ENCODE data around the gene SUDS3. TPM values are rescaled to one million over a fixed set of nuclear protein-coding genes. Genes with fewer than 3 reads are reported as not detected.
A peak's percentile ranks its signal among the peaks of the same experiment; 100 is the strongest.

SUDS3 gene
- polyA plus RNA-seq (2013, experiment 1 of 4): 44.6 TPM
- 46.5 TPM for polyA plus RNA-seq (2013, experiment 2 of 4)
- polyA plus RNA-seq (2013, experiment 3 of 4): 29.0 TPM
- 33.8 TPM for polyA plus RNA-seq (2013, experiment 4 of 4)

GRCh38 chr12:118376089-118377020 is at the start of gene SUDS3:
SUDS3 (plus strand) TSS chr12:118376555; CDS start chr12:118376692, 137 bp downstream.
- peak within 1 kb of the TSS; percentile 97 for H3K27ac ChIP-seq (ENCODE audit: insufficient read depth, low read depth, low read length, poor library complexity, severe bottlenecking)
- peaks cover 10% of the 10 kb centered on the region for H3K36me3 ChIP-seq (ENCODE audit: control insufficient read depth, insufficient read depth, low read length)
- peaks cover under 1% of the 10 kb centered on the region for H3K4me1 ChIP-seq (ENCODE audit: control insufficient read depth, insufficient read depth, low read length)
- whole genome bisulfite sequencing, 2 experiments: 0 to 1% methylated on average over 102 of the region's 102 CpGs
- H3K27me3 ChIP-seq (ENCODE audit: control insufficient read depth, insufficient read depth, low read length, poor library complexity, severe bottlenecking): peaks cover 11% of the 10 kb centered on the region
- H3K4me3 ChIP-seq (ENCODE audit: insufficient read depth, low read depth, low read length): peak within 1 kb of the TSS; percentile 96
- H3K9me3 ChIP-seq (ENCODE audit: control insufficient read depth, low read length): no peaks in the 10 kb centered on the region

GRCh38 chr12:118326991-118327390 is 49.4 kb upstream of the SUDS3 start:
- no peaks in the 10 kb centered on the region for H3K27me3 ChIP-seq (ENCODE audit: control insufficient read depth, insufficient read depth, low read length, poor library complexity, severe bottlenecking)
- H3K4me1 ChIP-seq (ENCODE audit: control insufficient read depth, insufficient read depth, low read length): no peaks in the 10 kb centered on the region
- no peaks in the 10 kb centered on the region for H3K36me3 ChIP-seq (ENCODE audit: control insufficient read depth, insufficient read depth, low read length)
- H3K27ac ChIP-seq (ENCODE audit: insufficient read depth, low read depth, low read length, poor library complexity, severe bottlenecking): no peak overlapping the region
- no peaks in the 10 kb centered on the region for H3K9me3 ChIP-seq (ENCODE audit: control insufficient read depth, low read length)
- H3K4me3 ChIP-seq (ENCODE audit: insufficient read depth, low read depth, low read length): no peak overlapping the region

- Histone ChIP-seq H3K36me3 (ENCODE audit: control insufficient read depth, insufficient read depth, low read length) (no peaks in the 10 kb centered on the region), H3K4me3 (ENCODE audit: insufficient read depth, low read depth, low read length) (no peak overlapping the region), H3K4me1 (ENCODE audit: control insufficient read depth, insufficient read depth, low read length) (no peaks in the 10 kb centered on the region), H3K9me3 (ENCODE audit: control insufficient read depth, low read length) (no peaks in the 10 kb centered on the region), H3K27ac (ENCODE audit: insufficient read depth, low read depth, low read length, poor library complexity, severe bottlenecking) (no peak overlapping the region), H3K27me3 (ENCODE audit: control insufficient read depth, insufficient read depth, low read length, poor library complexity, severe bottlenecking) (no peaks in the 10 kb centered on the region)
Measured at GRCh38 chr12:118327391-118327790, 49.0 kb upstream of the SUDS3 start.

GRCh38 chr12:118328486-118329330 is 47.6 kb upstream of the SUDS3 start:
- WGBS, 2 experiments: 93 to 96% methylated on average over 3 of the region's 3 CpGs

GRCh38 chr12:118330421-118331018 is 45.8 kb upstream of the SUDS3 start:
- Histone ChIP-seq H3K36me3 (ENCODE audit: control insufficient read depth, insufficient read depth, low read length) (no peaks in the 10 kb centered on the region), H3K27ac (ENCODE audit: insufficient read depth, low read depth, low read length, poor library complexity, severe bottlenecking) (no peak overlapping the region), H3K4me1 (ENCODE audit: control insufficient read depth, insufficient read depth, low read length) (no peaks in the 10 kb centered on the region), H3K27me3 (ENCODE audit: control insufficient read depth, insufficient read depth, low read length, poor library complexity, severe bottlenecking) (no peaks in the 10 kb centered on the region), H3K9me3 (ENCODE audit: control insufficient read depth, low read length) (no peaks in the 10 kb centered on the region), H3K4me3 (ENCODE audit: insufficient read depth, low read depth, low read length) (no peak overlapping the region)
- WGBS, 2 experiments: 83 to 89% methylated on average over 3 of the region's 3 CpGs

More at GRCh38 chr12:118328486-118329330, 47.6 kb upstream of the SUDS3 start:
- no peaks in the 10 kb centered on the region for H3K36me3 ChIP-seq (ENCODE audit: control insufficient read depth, insufficient read depth, low read length)
- H3K4me1 ChIP-seq (ENCODE audit: control insufficient read depth, insufficient read depth, low read length): no peaks in the 10 kb centered on the region
- no peak overlapping the region for H3K27ac ChIP-seq (ENCODE audit: insufficient read depth, low read depth, low read length, poor library complexity, severe bottlenecking)
- H3K27me3 ChIP-seq (ENCODE audit: control insufficient read depth, insufficient read depth, low read length, poor library complexity, severe bottlenecking): no peaks in the 10 kb centered on the region
- H3K9me3 ChIP-seq (ENCODE audit: control insufficient read depth, low read length): no peaks in the 10 kb centered on the region
- no peak overlapping the region for H3K4me3 ChIP-seq (ENCODE audit: insufficient read depth, low read depth, low read length)

GRCh38 chr12:118332511-118332910 is 43.8 kb upstream of the SUDS3 start:
- H3K27ac ChIP-seq (ENCODE audit: insufficient read depth, low read depth, low read length, poor library complexity, severe bottlenecking): no peak overlapping the region
- no peak overlapping the region for H3K4me3 ChIP-seq (ENCODE audit: insufficient read depth, low read depth, low read length)
- H3K4me1 ChIP-seq (ENCODE audit: control insufficient read depth, insufficient read depth, low read length): no peaks in the 10 kb centered on the region
- WGBS, 2 experiments: 100% methylated on average over 2 of the region's 4 CpGs; no CpG with 5 or more reads in 1 of the 2 experiments
- H3K36me3 ChIP-seq (ENCODE audit: control insufficient read depth, insufficient read depth, low read length): no peaks in the 10 kb centered on the region
- no peaks in the 10 kb centered on the region for H3K27me3 ChIP-seq (ENCODE audit: control insufficient read depth, insufficient read depth, low read length, poor library complexity, severe bottlenecking)
- no peaks in the 10 kb centered on the region for H3K9me3 ChIP-seq (ENCODE audit: control insufficient read depth, low read length)

GRCh38 chr12:118334241-118334640 is 42.1 kb upstream of the SUDS3 start:
- Histone ChIP-seq H3K36me3 (ENCODE audit: control insufficient read depth, insufficient read depth, low read length) (no peaks in the 10 kb centered on the region), H3K4me3 (ENCODE audit: insufficient read depth, low read depth, low read length) (no peak overlapping the region), H3K27me3 (ENCODE audit: control insufficient read depth, insufficient read depth, low read length, poor library complexity, severe bottlenecking) (no peaks in the 10 kb centered on the region), H3K4me1 (ENCODE audit: control insufficient read depth, insufficient read depth, low read length) (no peaks in the 10 kb centered on the region), H3K9me3 (ENCODE audit: control insufficient read depth, low read length) (no peaks in the 10 kb centered on the region), H3K27ac (ENCODE audit: insufficient read depth, low read depth, low read length, poor library complexity, severe bottlenecking) (no peak overlapping the region)
- 89 to 100% methylated on average over 2 to 3 of the region's 3 CpGs for WGBS, 2 experiments

GRCh38 chr12:118334939-118335567 is 41.3 kb upstream of the SUDS3 start:
- H3K27me3 ChIP-seq (ENCODE audit: control insufficient read depth, insufficient read depth, low read length, poor library complexity, severe bottlenecking): no peaks in the 10 kb centered on the region
- no peak overlapping the region for H3K27ac ChIP-seq (ENCODE audit: insufficient read depth, low read depth, low read length, poor library complexity, severe bottlenecking)
- no peaks in the 10 kb centered on the region for H3K36me3 ChIP-seq (ENCODE audit: control insufficient read depth, insufficient read depth, low read length)
- 87 to 93% methylated on average over 4 of the region's 4 CpGs for WGBS, 2 experiments
- H3K9me3 ChIP-seq (ENCODE audit: control insufficient read depth, low read length): no peaks in the 10 kb centered on the region
- H3K4me1 ChIP-seq (ENCODE audit: control insufficient read depth, insufficient read depth, low read length): no peaks in the 10 kb centered on the region
- no peak overlapping the region for H3K4me3 ChIP-seq (ENCODE audit: insufficient read depth, low read depth, low read length)

- Histone ChIP-seq H3K36me3 (ENCODE audit: control insufficient read depth, insufficient read depth, low read length) (no peaks in the 10 kb centered on the region), H3K4me1 (ENCODE audit: control insufficient read depth, insufficient read depth, low read length) (no peaks in the 10 kb centered on the region), H3K27ac (ENCODE audit: insufficient read depth, low read depth, low read length, poor library complexity, severe bottlenecking) (no peak overlapping the region), H3K27me3 (ENCODE audit: control insufficient read depth, insufficient read depth, low read length, poor library complexity, severe bottlenecking) (no peaks in the 10 kb centered on the region), H3K9me3 (ENCODE audit: control insufficient read depth, low read length) (no peaks in the 10 kb centered on the region), H3K4me3 (ENCODE audit: insufficient read depth, low read depth, low read length) (no peak overlapping the region)
- WGBS, 2 experiments: 100% methylated on average over 1 of the region's 2 CpGs; no CpG with 5 or more reads in 1 of the 2 experiments
Measured at GRCh38 chr12:118336123-118336522, 40.2 kb upstream of the SUDS3 start.
